ENCODE data around the gene BAD.

GRCh38 chr11:64259533-64260067, 24.9 kb downstream of the BAD start:
- TF ChIP-seq, protein P1, sequence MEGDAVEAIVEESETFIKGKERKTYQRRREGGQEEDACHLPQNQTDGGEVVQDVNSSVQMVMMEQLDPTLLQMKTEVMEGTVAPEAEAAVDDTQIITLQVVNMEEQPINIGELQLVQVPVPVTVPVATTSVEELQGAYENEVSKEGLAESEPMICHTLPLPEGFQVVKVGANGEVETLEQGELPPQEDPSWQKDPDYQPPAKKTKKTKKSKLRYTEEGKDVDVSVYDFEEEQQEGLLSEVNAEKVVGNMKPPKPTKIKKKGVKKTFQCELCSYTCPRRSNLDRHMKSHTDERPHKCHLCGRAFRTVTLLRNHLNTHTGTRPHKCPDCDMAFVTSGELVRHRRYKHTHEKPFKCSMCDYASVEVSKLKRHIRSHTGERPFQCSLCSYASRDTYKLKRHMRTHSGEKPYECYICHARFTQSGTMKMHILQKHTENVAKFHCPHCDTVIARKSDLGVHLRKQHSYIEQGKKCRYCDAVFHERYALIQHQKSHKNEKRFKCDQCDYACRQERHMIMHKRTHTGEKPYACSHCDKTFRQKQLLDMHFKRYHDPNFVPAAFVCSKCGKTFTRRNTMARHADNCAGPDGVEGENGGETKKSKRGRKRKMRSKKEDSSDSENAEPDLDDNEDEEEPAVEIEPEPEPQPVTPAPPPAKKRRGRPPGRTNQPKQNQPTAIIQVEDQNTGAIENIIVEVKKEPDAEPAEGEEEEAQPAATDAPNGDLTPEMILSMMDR (IDR thresholded peaks at IDR 0.05; ENCODE audit: insufficient read depth, low read depth, low read length): no peak
- TF ChIP-seq EZH2 (IDR thresholded peaks at IDR 0.05; ENCODE audit: insufficient read depth, low read length): no peak

Data from astrocyte (in vitro differentiated cells and primary cell).